HepG2 (cell line): Measurements from ENCODE around the gene RNF148. TPM values are rescaled to one million over a fixed set of nuclear protein-coding genes. Genes with fewer than 3 reads are reported as not detected.

ENCODE experiments used
- ATAC-seq: fragments of 200-7000 bp; cut with Tn5 transposase; 3 replicates; pipeline ENCODE4 v1.9.1; 2020; ENCODE audit warnings: mild to moderate bottlenecking, moderate library complexity
- BruUV-seq: library from RNA; stranded (reverse); fragments of 400-500 nt; replicated peaks from 2 replicates; lab custom pipeline; 2021; lab: Mats Ljungman, UMichigan
- CTCF ChIA-PET: fragments of 300-600 bp; formaldehyde crosslinking; extraction: SDS; loops from one replicate; lab custom pipeline; 2021; ENCODE audit warnings: low total read pairs, inconsistent platforms, low intra/inter-chr PET ratio; lab: Yijun Ruan, JAX
- POLR2A ChIA-PET: fragments of 350-600 bp; sonication (Branson Sonifier 250); formaldehyde crosslinking; loops from one replicate; lab custom pipeline; 2020; ENCODE audit warnings: antibody characterized with exemption, inconsistent platforms; lab: Yijun Ruan, JAX
- DNase-seq: peaks from one replicate; pipeline ENCODE4 v3.0.0-alpha.2; 2015; ENCODE audit warnings: low spot score
- FAIRE-seq: peaks from 3 replicates; lab custom pipeline; 2011; peaks lifted over from hg19 to GRCh38; lab: Jason Lieb, UNC
- H2AFZ ChIP-seq: one replicate; pipeline ENCODE4 v1.6.1; 2011; ENCODE audit warnings: low read length, inconsistent platforms
- H3K27ac ChIP-seq: fragments of 300-600 bp; 3 replicates; pipeline ENCODE4 v1.8.0; 2011; ENCODE audit warnings: mixed run types, mild to moderate bottlenecking, mixed read lengths, low read length, inconsistent platforms; ENCODE audit not compliant: insufficient read depth; ENCODE audit errors: extremely low read length
- H3K27me3 ChIP-seq, 2 experiments: fragments of 200-600 bp in 1 of 2; 2 replicates in 1 of 2; 3 replicates in 1 of 2; pipeline versions ENCODE4 v1.6.0 to v1.8.0; 2011; ENCODE audit warnings: low read length in 2 of 2, mild to moderate bottlenecking in 2 of 2, moderate library complexity in 2 of 2, inconsistent platforms in 1 of 2; ENCODE audit not compliant: insufficient read depth in 2 of 2, control insufficient read depth in 1 of 2
- H3K36me3 ChIP-seq, 2 experiments: fragments of 200-600 bp in 1 of 2; replicated peaks in 1 of 2; 2 replicates in 1 of 2; 3 replicates in 1 of 2; pipeline versions ENCODE4 v1.5.1 to v1.8.0; 2011; ENCODE audit warnings: low read length in 2 of 2, inconsistent platforms in 1 of 2; ENCODE audit not compliant: insufficient read depth in 2 of 2, control insufficient read depth in 1 of 2
- H3K4me1 ChIP-seq: 2 replicates; pipeline ENCODE4 v1.5.1; 2012; ENCODE audit warnings: low read length, inconsistent platforms; ENCODE audit not compliant: insufficient read depth
- H3K4me2 ChIP-seq: 2 replicates; pipeline ENCODE4 v1.6.0; 2011; ENCODE audit warnings: low read depth, low read length, inconsistent platforms
- H3K4me3 ChIP-seq, 3 experiments: fragments of 200-600 bp in 1 of 3; sonication (generic), shearing (Covaris generic) in 1 of 3; replicated peaks in 1 of 3; 2 replicates each; pipeline ENCODE4 v1.5.1; 2011 to 2016; ENCODE audit warnings: low read length in 3 of 3, inconsistent platforms in 2 of 3, low read depth in 2 of 3, mild to moderate bottlenecking in 2 of 3, control low read depth in 1 of 3, mixed read lengths in 1 of 3; ENCODE audit not compliant: insufficient read depth in 1 of 3
- H3K79me2 ChIP-seq: one replicate; pipeline ENCODE4 v1.6.1; 2011; ENCODE audit warnings: low read length, inconsistent platforms; ENCODE audit not compliant: insufficient read depth
- H3K9ac ChIP-seq: 2 replicates; pipeline ENCODE4 v1.6.0; 2011; ENCODE audit warnings: mild to moderate bottlenecking, low read depth, low read length, inconsistent platforms; ENCODE audit not compliant: insufficient read depth
- H3K9me3 ChIP-seq: 2 replicates; pipeline ENCODE4 v1.5.1; 2012; ENCODE audit warnings: mild to moderate bottlenecking, low read length
- H4K20me1 ChIP-seq: 2 replicates; pipeline ENCODE4 v1.6.0; 2011; ENCODE audit warnings: inconsistent platforms, mild to moderate bottlenecking, low read length, moderate library complexity; ENCODE audit not compliant: insufficient read depth
- CENPX ChIP-seq: sonication (generic); formaldehyde crosslinking; IDR thresholded peaks from 2 replicates; pipeline ENCODE4 v1.9.0; 2021; ENCODE audit warnings: mild to moderate bottlenecking, missing genetic modification reagents, moderate library complexity
- FOSL2 ChIP-seq: sonication (generic); formaldehyde crosslinking; IDR thresholded peaks from 2 replicates; pipeline ENCODE4 v1.4.0; 2020; ENCODE audit warnings: missing genetic modification reagents
- MAFF ChIP-seq: IDR thresholded peaks from 2 replicates; pipeline ENCODE4 v1.6.1; 2011; ENCODE audit warnings: low read depth, low read length, improper control_type of control experiment
- MAFK ChIP-seq, 2 experiments: IDR thresholded peaks in 1 of 2; conservative IDR thresholded peaks in 1 of 2; 2 replicates each; pipeline ENCODE4 v1.6.1; 2011; ENCODE audit warnings: improper control_type of control experiment in 2 of 2, low read length in 2 of 2
- NCOA5 ChIP-seq: sonication (generic); formaldehyde crosslinking; IDR thresholded peaks from 2 replicates; pipeline ENCODE4 v1.4.0; 2020; ENCODE audit warnings: missing genetic modification reagents
- NFE2L2 ChIP-seq: fragments of 150-350 bp; IDR thresholded peaks from 2 replicates; pipeline ENCODE4 v1.6.1; 2014; ENCODE audit warnings: low read length
- ZBTB10 ChIP-seq: sonication (generic); formaldehyde crosslinking; IDR thresholded peaks from 2 replicates; pipeline ENCODE4 v1.4.0; 2020; ENCODE audit warnings: missing genetic modification reagents, borderline replicate concordance
- ZFP37 ChIP-seq: sonication (generic); formaldehyde crosslinking; IDR thresholded peaks from 2 replicates; pipeline ENCODE4 v1.4.0; 2020; ENCODE audit warnings: missing genetic modification reagents, borderline replicate concordance
- ZSCAN31 ChIP-seq: sonication (generic); formaldehyde crosslinking; IDR thresholded peaks from 2 replicates; pipeline ENCODE4 v1.5.0; 2020; ENCODE audit warnings: low read depth, mild to moderate bottlenecking, missing genetic modification reagents
- WGBS: methylation state at CpG from one replicate; pipeline ENCODE4 v1.1.6; 2017; ENCODE audit warnings: low lambda C conversion rate; 5-methylcytosine and 5-hydroxymethylcytosine counted together
- in situ Hi-C: cut with HindIII; loops from 2 replicates; pipeline ENCODE4 v1.10.0; 2017; ENCODE audit warnings: low pct_unique_long_range_greater_than_20kb; ENCODE audit not compliant: extremely low pct_ligation_motif_present
- intact Hi-C: fragments of 100-400 bp; cut with micrococcal nuclease; formaldehyde crosslinking; loops from one replicate; pipeline ENCODE4 v1.10.0; 2022; ENCODE audit not compliant: unreplicated experiment
- polyA plus RNA-seq, 8 experiments: library from polyadenylated mRNA; depleted of rRNA in 3 of 8; stranded (reverse) in 7 of 8; unstranded in 1 of 8; fragments of >200 nt; fragmentation: Illumina TruSeq in 4 of 8; extraction: Trizol in 4 of 8; gene quantifications; 2 replicates each; pipeline versions ENCODE4 v1.2.1 to v1.2.3, GENCODE V29; 2011 to 2016; ENCODE audit warnings: low read depth in 4 of 8, missing spikeins in 1 of 8, mixed read lengths in 1 of 8; ENCODE audit not compliant: insufficient read depth in 1 of 8
- total RNA-seq, 5 experiments: library from RNA; depleted of rRNA; stranded (reverse); fragments of >200 nt; fragmentation: Illumina TruSeq; extraction: Trizol; gene quantifications; 2 replicates each; pipeline ENCODE4 v1.2.3, GENCODE V29; 2016; ENCODE audit warnings: low read depth in 1 of 5

The RNF148 gene
- total and polyA plus RNA-seq, 2 of the 13 experiments (the other 11 are each of a cell fraction or from before 2014, with no cell fraction given) = 0.16 to 1.6 TPM

GRCh38 chr7:122694697-122695096, 8.0 kb downstream of the RNF148 start (continued):
- no peak for TF ChIP-seq ZBTB10 (CRISPR knock-in tag)
- no peak for TF ChIP-seq ZFP37 (CRISPR knock-in tag)

GRCh38 chr7:122692769-122693309, 9.9 kb downstream of the RNF148 start:
- Histone ChIP-seq H2AFZ (no peak overlapping the region), H3K4me3 (no peak overlapping the region), H3K27me3 (no peaks in the 10 kb centered on the region), H3K9me3 (no peaks in the 10 kb centered on the region), H3K4me1 (peaks cover 50% of the 10 kb centered on the region), H3K4me2 (no peak overlapping the region), H3K27ac (no peak overlapping the region), H3K79me2 (no peaks in the 10 kb centered on the region), H4K20me1 (no peaks in the 10 kb centered on the region), H3K9ac (no peak overlapping the region), H3K36me3 (no peaks in the 10 kb centered on the region)
- FAIRE-seq (no peak), DNase-seq (no peak), ATAC-seq (no peak)
- ChIA-PET CTCF (no interaction called here), POLR2A (no interaction called here)
- BruUV-seq = no TSS peak
- in situ Hi-C loops (no loop called here), intact Hi-C loops (no loop called here)
- TF ChIP-seq NCOA5 (CRISPR knock-in tag) (no peak), FOSL2 (CRISPR knock-in tag) (0 out of 2 replicates have a peak, but pooled peaks have one; percentile 19), CENPX (CRISPR knock-in tag) (no peak), MAFK (conservative IDR thresholded peaks at IDR 0.05 in 1 of 2, IDR thresholded peaks at IDR 0.05 in 1 of 2; ENCODE audit: low read length in 2 of 2) (peak in 1 of 2 experiments; percentile 27; a peak in 1 of 4 replicates), MAFF (no peak), NFE2L2 (peak; percentile 88), ZSCAN31 (CRISPR knock-in tag) (peak; percentile 99)
- 88% methylated on average over 3 of the region's 3 CpGs for WGBS
